Measurements from ENCODE around the gene ARHGEF17.

The ARHGEF17 gene

GRCh38 chr11:73312851-73313327 is 4.8 kb downstream of the ARHGEF17 start:
- Histone ChIP-seq H3K9me3 (ENCODE audit: control extremely low read depth in 1 of 5, control insufficient read depth in 4 of 5, insufficient read depth in 2 of 5, low read depth in 1 of 5, low read length in 4 of 5) (no peaks in the 10 kb centered on the region), H3K4me3 (ENCODE audit: control insufficient read depth in 1 of 7, extremely low read depth in 1 of 7, insufficient read depth in 4 of 7, low read depth in 2 of 7, low read length in 6 of 7) (peak overlapping the region in 6 of 7 experiments; percentile 19 to 60 (median 52)), H3K36me3 (ENCODE audit: control insufficient read depth in 4 of 4, insufficient read depth in 4 of 4, low read length in 3 of 4) (peaks cover 0 to 11% (median 5%) of the 10 kb centered on the region in 4 experiments), H3K27ac (ENCODE audit: insufficient read depth in 1 of 2, low read depth in 1 of 2, low read length in 2 of 2, poor library complexity in 1 of 2, severe bottlenecking in 2 of 2) (peak overlapping the region; percentile 27 to 67), H3K27me3 (replicated peaks in 2 of 5; ENCODE audit: control insufficient read depth in 4 of 5, insufficient read depth in 5 of 5, low read length in 4 of 5) (no peaks in the 10 kb centered on the region), H3K4me1 (ENCODE audit: control extremely low read depth in 1 of 4, control insufficient read depth in 4 of 4, insufficient read depth in 4 of 4, low read length in 3 of 4) (peaks cover 13 to 92% (median 86%) of the 10 kb centered on the region in 4 experiments)
- DNase-seq = no peak
- CTCF ChIA-PET = interaction anchor here (19.7 to 20.9 kb wide), 2 partner anchors 11 to 26 kb away, joined by 323 to 371 read pairs; no protein-coding TSS in a partner anchor
- POLR2A ChIA-PET = interaction anchor here (0.6 to 1.7 kb wide), 3 partner anchors 9 to 406 kb away, joined by 3 to 8 read pairs (median 3); no protein-coding TSS in a partner anchor
- WGBS (ENCODE audit: insufficient coverage) = 100% methylated on average over 2 of the region's 6 CpGs

DNA sequence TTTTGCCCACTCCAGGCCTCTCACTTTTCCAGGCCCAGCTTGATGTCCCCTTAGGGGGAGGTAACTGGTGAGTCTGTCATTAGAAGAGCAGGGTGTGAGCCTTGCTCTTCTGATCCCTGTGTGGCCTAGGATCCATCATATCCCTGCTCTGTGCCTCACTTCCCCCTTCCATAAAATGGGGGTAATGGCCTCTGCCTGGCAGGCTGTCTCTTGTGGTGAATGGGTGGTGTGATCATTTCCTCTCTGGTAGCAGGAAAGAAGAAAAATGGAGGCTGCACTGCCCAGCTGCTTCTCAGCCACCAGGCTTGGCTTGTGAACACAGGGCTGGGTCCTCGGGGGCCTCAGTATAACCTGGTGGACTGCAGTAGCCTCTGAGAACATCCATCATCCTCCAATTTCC is 5.6 kb downstream of the ARHGEF17 start:
- peak overlapping the region in 6 of 7 experiments; percentile 9 to 60 (median 40) for H3K4me3 ChIP-seq (ENCODE audit: control insufficient read depth in 1 of 7, extremely low read depth in 1 of 7, insufficient read depth in 4 of 7, low read depth in 2 of 7, low read length in 6 of 7)
- peaks cover 13 to 98% (median 91%) of the 10 kb centered on the region in 4 experiments for H3K4me1 ChIP-seq (ENCODE audit: control extremely low read depth in 1 of 4, control insufficient read depth in 4 of 4, insufficient read depth in 4 of 4, low read length in 3 of 4)
- H3K36me3 ChIP-seq (ENCODE audit: control insufficient read depth in 4 of 4, insufficient read depth in 4 of 4, low read length in 3 of 4) = peaks cover 0 to 12% (median 5%) of the 10 kb centered on the region in 4 experiments
- ChIA-PET POLR2A (interaction anchor here (0.6 to 1.7 kb wide), 3 partner anchors 8 to 59 kb away, joined by 3 to 8 read pairs (median 4); no protein-coding TSS in a partner anchor), CTCF (interaction anchor here (0.8 to 20.9 kb wide), 6 partner anchors 10 to 37 kb away, joined by 3 to 371 read pairs (median 4); no protein-coding TSS in a partner anchor)
- H3K27ac ChIP-seq (ENCODE audit: insufficient read depth in 1 of 2, low read depth in 1 of 2, low read length in 2 of 2, poor library complexity in 1 of 2, severe bottlenecking in 2 of 2) = peak overlapping the region; percentile 28 to 67
- DNase-seq = peak in 2 of 3 donors; percentile 38 to 48
- 17% methylated on average over 1 of the region's 1 CpG for WGBS (ENCODE audit: insufficient coverage)
- H3K27me3 ChIP-seq (replicated peaks in 2 of 5; ENCODE audit: control insufficient read depth in 4 of 5, insufficient read depth in 5 of 5, low read length in 4 of 5) = no peaks in the 10 kb centered on the region
- no peaks in the 10 kb centered on the region for H3K9me3 ChIP-seq (ENCODE audit: control extremely low read depth in 1 of 5, control insufficient read depth in 4 of 5, insufficient read depth in 2 of 5, low read depth in 1 of 5, low read length in 4 of 5)

GRCh38 chr11:73314117-73314961 is 6.3 kb downstream of the ARHGEF17 start:
- Histone ChIP-seq H3K27me3 (replicated peaks in 2 of 5; ENCODE audit: control insufficient read depth in 4 of 5, insufficient read depth in 5 of 5, low read length in 4 of 5) (no peaks in the 10 kb centered on the region), H3K4me1 (ENCODE audit: control extremely low read depth in 1 of 4, control insufficient read depth in 4 of 4, insufficient read depth in 4 of 4, low read length in 3 of 4) (peaks cover 13 to 97% (median 88%) of the 10 kb centered on the region in 4 experiments), H3K4me3 (ENCODE audit: control insufficient read depth in 1 of 7, extremely low read depth in 1 of 7, insufficient read depth in 4 of 7, low read depth in 2 of 7, low read length in 6 of 7) (peak overlapping the region in 4 of 7 experiments; percentile 21 to 60 (median 41)), H3K27ac (ENCODE audit: insufficient read depth in 1 of 2, low read depth in 1 of 2, low read length in 2 of 2, poor library complexity in 1 of 2, severe bottlenecking in 2 of 2) (peak overlapping the region; percentile 28 to 35), H3K9me3 (ENCODE audit: control extremely low read depth in 1 of 5, control insufficient read depth in 4 of 5, insufficient read depth in 2 of 5, low read depth in 1 of 5, low read length in 4 of 5) (no peaks in the 10 kb centered on the region), H3K36me3 (ENCODE audit: control insufficient read depth in 4 of 4, insufficient read depth in 4 of 4, low read length in 3 of 4) (peaks cover 0 to 15% (median 6%) of the 10 kb centered on the region in 4 experiments)
- 62% methylated on average over 11 of the region's 11 CpGs for WGBS (ENCODE audit: insufficient coverage)
- POLR2A ChIA-PET = interaction anchor here (0.6 to 1.7 kb wide), 4 partner anchors 8 to 58 kb away, joined by 3 to 8 read pairs (median 4); no protein-coding TSS in a partner anchor
- CTCF ChIA-PET = interaction anchor here (0.8 to 20.9 kb wide), 6 partner anchors 9 to 37 kb away, joined by 3 to 371 read pairs (median 4); no protein-coding TSS in a partner anchor
- DNase-seq = peak in 2 of 3 donors; percentile 51 to 66

DNA sequence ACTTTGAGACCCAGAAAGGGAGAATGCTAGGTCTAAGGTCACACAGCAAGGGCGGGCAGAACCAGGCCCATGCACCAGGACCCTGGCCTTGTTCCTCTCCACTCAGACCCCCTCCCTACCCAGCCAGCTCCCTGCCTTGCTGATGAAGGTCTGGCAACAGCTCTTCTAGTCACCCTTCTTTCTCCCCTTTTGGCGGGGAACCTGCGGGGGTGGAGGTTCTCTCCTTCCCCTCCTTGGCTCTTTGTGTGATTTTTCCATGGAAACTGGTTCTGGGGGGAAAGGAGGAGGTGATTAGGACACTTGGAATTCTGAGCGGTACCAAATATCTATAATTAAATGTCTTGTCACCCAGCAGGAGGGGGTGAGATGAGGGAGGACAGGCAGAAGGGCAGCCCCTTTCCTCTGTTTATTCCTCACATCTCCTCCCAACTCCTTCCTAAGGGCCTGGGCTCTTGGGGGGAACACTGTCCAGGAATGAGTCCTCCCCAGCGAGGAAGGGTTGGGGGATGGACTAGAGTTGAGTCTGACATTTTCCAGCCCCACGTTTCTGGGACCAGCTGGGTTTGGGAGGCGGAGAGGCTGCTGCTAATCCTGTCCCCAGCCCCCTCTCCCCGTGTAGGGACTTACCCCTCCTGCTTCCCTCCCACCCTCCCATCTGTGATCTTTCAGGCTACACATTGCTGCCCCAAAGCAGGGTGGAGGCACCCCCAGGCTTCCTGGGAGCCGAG is 7.4 kb downstream of the ARHGEF17 start:
- Histone ChIP-seq H3K4me3 (ENCODE audit: control insufficient read depth in 1 of 7, extremely low read depth in 1 of 7, insufficient read depth in 4 of 7, low read depth in 2 of 7, low read length in 6 of 7) (peak overlapping the region in 1 of 7 experiments; percentile 8), H3K36me3 (ENCODE audit: control insufficient read depth in 4 of 4, insufficient read depth in 4 of 4, low read length in 3 of 4) (peaks cover 0 to 13% (median 6%) of the 10 kb centered on the region in 4 experiments), H3K4me1 (ENCODE audit: control extremely low read depth in 1 of 4, control insufficient read depth in 4 of 4, insufficient read depth in 4 of 4, low read length in 3 of 4) (peaks cover 13 to 97% (median 89%) of the 10 kb centered on the region in 4 experiments), H3K9me3 (ENCODE audit: control extremely low read depth in 1 of 5, control insufficient read depth in 4 of 5, insufficient read depth in 2 of 5, low read depth in 1 of 5, low read length in 4 of 5) (no peaks in the 10 kb centered on the region), H3K27me3 (replicated peaks in 2 of 5; ENCODE audit: control insufficient read depth in 4 of 5, insufficient read depth in 5 of 5, low read length in 4 of 5) (no peaks in the 10 kb centered on the region), H3K27ac (ENCODE audit: insufficient read depth in 1 of 2, low read depth in 1 of 2, low read length in 2 of 2, poor library complexity in 1 of 2, severe bottlenecking in 2 of 2) (peak overlapping the region in 1 of 2 experiments; percentile 7)
- ChIA-PET CTCF (interaction anchor here (0.8 to 20.9 kb wide), 4 partner anchors 8 to 23 kb away, joined by 3 to 371 read pairs (median 323); partner anchors contain the start of gene ARHGEF17), POLR2A (interaction anchor here (0.6 to 1.0 kb wide), 2 partner anchors 20 to 262 kb away, joined by 4 read pairs; no protein-coding TSS in a partner anchor)
- DNase-seq = no peak
- 63% methylated on average over 3 of the region's 9 CpGs for WGBS (ENCODE audit: insufficient coverage)

GRCh38 chr11:73316422-73316821 is 8.3 kb downstream of the ARHGEF17 start:
- peaks cover 20 to 97% (median 91%) of the 10 kb centered on the region in 4 experiments for H3K4me1 ChIP-seq (ENCODE audit: control extremely low read depth in 1 of 4, control insufficient read depth in 4 of 4, insufficient read depth in 4 of 4, low read length in 3 of 4)

GRCh38 chr11:73317373-73317772 is 9.3 kb downstream of the ARHGEF17 start:
- Histone ChIP-seq H3K4me1 (ENCODE audit: control extremely low read depth in 1 of 4, control insufficient read depth in 4 of 4, insufficient read depth in 4 of 4, low read length in 3 of 4) (peaks cover 22 to 97% (median 92%) of the 10 kb centered on the region in 4 experiments), H3K27me3 (replicated peaks in 2 of 5; ENCODE audit: control insufficient read depth in 4 of 5, insufficient read depth in 5 of 5, low read length in 4 of 5) (no peaks in the 10 kb centered on the region), H3K27ac (ENCODE audit: insufficient read depth in 1 of 2, low read depth in 1 of 2, low read length in 2 of 2, poor library complexity in 1 of 2, severe bottlenecking in 2 of 2) (peak overlapping the region in 1 of 2 experiments; percentile 47), H3K4me3 (ENCODE audit: control insufficient read depth in 1 of 7, extremely low read depth in 1 of 7, insufficient read depth in 4 of 7, low read depth in 2 of 7, low read length in 6 of 7) (peak overlapping the region in 1 of 7 experiments; percentile 23), H3K9me3 (ENCODE audit: control extremely low read depth in 1 of 5, control insufficient read depth in 4 of 5, insufficient read depth in 2 of 5, low read depth in 1 of 5, low read length in 4 of 5) (no peaks in the 10 kb centered on the region), H3K36me3 (ENCODE audit: control insufficient read depth in 4 of 4, insufficient read depth in 4 of 4, low read length in 3 of 4) (peaks cover 0 to 6% (median 3%) of the 10 kb centered on the region in 4 experiments)
- WGBS (ENCODE audit: insufficient coverage) = 75% methylated on average over 2 of the region's 4 CpGs
- DNase-seq = no peak
- ChIA-PET CTCF (interaction anchor here (1.0 to 20.9 kb wide), 4 partner anchors 11 to 43 kb away, joined by 4 to 371 read pairs (median 164); partner anchors contain the start of gene ARHGEF17), POLR2A (interaction anchor here (0.8 kb wide), 1 partner anchor 9 kb away, joined by 4 read pairs; no protein-coding TSS in a partner anchor)

More at GRCh38 chr11:73316422-73316821, 8.3 kb downstream of the ARHGEF17 start:
- POLR2A ChIA-PET = no interaction called here
- H3K9me3 ChIP-seq (ENCODE audit: control extremely low read depth in 1 of 5, control insufficient read depth in 4 of 5, insufficient read depth in 2 of 5, low read depth in 1 of 5, low read length in 4 of 5) = no peaks in the 10 kb centered on the region
- no peaks in the 10 kb centered on the region for H3K27me3 ChIP-seq (replicated peaks in 2 of 5; ENCODE audit: control insufficient read depth in 4 of 5, insufficient read depth in 5 of 5, low read length in 4 of 5)
- H3K27ac ChIP-seq (ENCODE audit: insufficient read depth in 1 of 2, low read depth in 1 of 2, low read length in 2 of 2, poor library complexity in 1 of 2, severe bottlenecking in 2 of 2) = no peak overlapping the region
- 100% methylated on average over 1 of the region's 1 CpG for WGBS (ENCODE audit: insufficient coverage)
- no peak overlapping the region for H3K4me3 ChIP-seq (ENCODE audit: control insufficient read depth in 1 of 7, extremely low read depth in 1 of 7, insufficient read depth in 4 of 7, low read depth in 2 of 7, low read length in 6 of 7)
- peaks cover 0 to 6% (median 3%) of the 10 kb centered on the region in 4 experiments for H3K36me3 ChIP-seq (ENCODE audit: control insufficient read depth in 4 of 4, insufficient read depth in 4 of 4, low read length in 3 of 4)
- CTCF ChIA-PET = interaction anchor here (0.8 to 20.9 kb wide), 3 partner anchors 11 to 22 kb away, joined by 3 to 371 read pairs (median 323); partner anchors contain the start of gene ARHGEF17
- DNase-seq = no peak
